Endometrium (tissue), 2 donors: ENCODE measurements around the gene KLF1.
"Not testable (repeated sequence)": the region's sequence is repeated elsewhere in the genome, so short reads cannot be mapped to it uniquely, and the experiment has no call there.

ENCODE experiments used
- FAIRE-seq: peaks from 2 replicates; lab custom pipeline; 2012; peaks lifted over from hg19 to GRCh38; lab: Jason Lieb, UNC
- donor health status: control.
- donor health status: control.

KLF1 gene

DNA sequence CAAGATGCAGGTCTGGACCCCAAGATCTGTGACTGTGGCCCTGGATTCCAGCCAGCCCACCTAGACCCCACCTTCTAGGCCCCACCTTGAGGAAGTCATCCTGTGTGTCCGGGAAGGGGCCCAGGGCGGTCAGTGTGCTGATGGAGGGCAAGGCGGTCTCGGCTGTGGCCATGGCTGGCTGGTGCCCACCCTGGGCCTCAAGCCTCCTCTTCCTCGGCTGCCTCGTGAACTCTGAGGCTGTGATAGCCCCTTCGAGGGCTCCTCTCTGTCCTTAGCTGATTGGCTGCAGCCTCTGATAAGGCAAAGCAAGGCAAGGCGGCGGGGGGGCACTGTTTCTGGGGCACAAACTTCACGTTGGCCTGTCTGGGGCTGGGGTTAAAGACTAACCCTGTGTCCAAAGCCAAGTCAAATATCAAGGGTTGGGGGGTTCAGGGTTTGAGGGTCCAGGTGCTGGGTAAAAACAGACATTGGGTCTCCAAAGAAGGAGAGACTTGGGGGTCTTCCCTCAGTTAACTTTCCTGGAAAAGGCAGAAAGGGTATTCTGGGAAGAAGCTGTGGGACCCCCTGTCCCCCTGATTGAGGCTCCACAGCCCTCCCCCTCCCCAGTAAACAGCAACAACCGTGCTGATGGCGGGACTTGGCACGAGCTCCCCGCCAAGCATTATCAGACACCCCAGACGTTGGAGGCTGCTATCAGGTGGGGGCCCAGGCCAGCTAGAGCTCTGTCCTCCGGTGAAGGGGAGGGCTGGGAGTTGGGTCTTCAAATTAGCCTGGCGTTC is at the start of gene KLF1:
TSS of gene KLF1 (minus strand) at position 233 of the 779 bp plus-strand sequence. CDS start at position 172, 61 bp downstream.
- FAIRE-seq = no peak

DNA sequence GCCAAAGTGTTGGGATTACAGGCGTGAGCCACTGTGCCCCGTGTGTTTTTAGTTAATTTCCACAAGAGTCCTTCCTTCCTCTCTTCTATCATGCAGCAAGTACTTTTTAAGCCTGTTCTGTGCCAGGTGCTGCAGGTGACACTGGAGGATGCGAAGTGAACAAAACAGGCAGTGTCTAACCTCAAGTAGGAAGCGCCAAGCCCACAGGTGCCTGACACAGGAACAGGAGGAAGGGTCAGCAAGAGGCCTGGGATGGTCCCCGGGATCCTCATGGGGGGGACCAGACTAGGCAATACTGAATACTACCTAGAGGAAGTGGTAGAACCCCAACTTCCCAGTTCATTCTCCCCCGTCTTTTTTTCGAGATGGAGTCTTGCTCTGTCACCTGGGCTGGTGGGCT is 49.6 kb upstream of the KLF1 start:
- no peak for FAIRE-seq

DNA sequence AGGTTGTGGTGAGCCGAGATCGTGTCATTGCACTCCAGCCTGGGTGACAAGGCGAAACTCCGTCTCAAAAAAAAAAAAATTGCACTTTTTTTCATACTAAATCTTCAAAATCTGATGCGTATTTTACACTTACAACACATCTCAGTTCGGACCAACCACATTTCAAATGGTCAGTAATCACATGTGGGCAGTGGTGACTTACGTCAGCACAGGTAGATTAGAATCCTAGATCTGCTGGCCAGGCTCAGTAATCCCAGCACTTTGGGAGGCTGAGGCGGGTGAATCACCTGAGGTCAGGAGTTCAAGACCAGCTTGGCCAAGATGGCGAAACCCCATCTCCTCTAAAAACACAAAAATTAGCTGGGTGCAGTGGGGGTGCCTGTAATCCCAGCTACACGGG is 48.1 kb upstream of the KLF1 start:
- no peak for FAIRE-seq

DNA sequence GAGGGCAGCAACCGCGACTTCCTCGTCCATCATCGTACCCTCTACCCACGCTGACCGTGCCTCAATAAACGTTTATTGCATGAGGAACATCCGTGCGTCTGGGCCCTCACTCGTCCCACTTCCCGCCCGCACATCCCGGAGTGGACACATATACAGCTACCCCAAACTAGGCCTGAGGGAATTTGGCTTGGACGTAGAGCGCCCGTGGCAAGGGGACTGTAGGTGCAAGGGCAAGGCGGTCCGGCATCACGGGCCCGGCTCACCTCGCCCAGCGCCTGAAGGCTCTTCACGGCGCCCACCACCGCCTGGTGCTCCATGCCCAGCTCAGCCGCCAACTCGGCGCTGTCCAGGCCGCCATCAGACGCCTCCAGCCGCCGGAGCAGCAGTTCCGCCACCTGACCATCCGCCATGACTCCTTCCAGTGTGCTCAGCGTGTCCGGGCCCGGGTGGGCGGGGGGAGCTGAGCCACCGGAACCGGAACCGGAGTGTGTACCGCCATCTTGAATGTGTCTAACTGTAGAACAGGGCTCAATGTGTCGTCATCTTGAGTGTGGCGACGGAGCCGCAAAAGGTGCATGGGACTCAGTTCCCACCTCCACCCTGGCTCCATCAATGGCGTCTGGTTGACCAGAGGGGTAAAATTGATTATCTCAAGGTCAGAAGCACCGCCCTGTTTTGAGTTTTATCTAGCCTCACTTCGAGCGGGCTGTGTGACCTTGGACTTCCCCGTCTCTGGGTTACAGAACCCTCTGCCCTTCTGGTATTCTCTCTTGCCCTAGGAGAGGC is 46.5 kb upstream of the KLF1 start, which contains the start of gene FARSA:
TSS of gene FARSA (minus strand) at position 425 of the 786 bp plus-strand sequence. CDS start at position 410, 15 bp downstream.
- no peak for FAIRE-seq

DNA sequence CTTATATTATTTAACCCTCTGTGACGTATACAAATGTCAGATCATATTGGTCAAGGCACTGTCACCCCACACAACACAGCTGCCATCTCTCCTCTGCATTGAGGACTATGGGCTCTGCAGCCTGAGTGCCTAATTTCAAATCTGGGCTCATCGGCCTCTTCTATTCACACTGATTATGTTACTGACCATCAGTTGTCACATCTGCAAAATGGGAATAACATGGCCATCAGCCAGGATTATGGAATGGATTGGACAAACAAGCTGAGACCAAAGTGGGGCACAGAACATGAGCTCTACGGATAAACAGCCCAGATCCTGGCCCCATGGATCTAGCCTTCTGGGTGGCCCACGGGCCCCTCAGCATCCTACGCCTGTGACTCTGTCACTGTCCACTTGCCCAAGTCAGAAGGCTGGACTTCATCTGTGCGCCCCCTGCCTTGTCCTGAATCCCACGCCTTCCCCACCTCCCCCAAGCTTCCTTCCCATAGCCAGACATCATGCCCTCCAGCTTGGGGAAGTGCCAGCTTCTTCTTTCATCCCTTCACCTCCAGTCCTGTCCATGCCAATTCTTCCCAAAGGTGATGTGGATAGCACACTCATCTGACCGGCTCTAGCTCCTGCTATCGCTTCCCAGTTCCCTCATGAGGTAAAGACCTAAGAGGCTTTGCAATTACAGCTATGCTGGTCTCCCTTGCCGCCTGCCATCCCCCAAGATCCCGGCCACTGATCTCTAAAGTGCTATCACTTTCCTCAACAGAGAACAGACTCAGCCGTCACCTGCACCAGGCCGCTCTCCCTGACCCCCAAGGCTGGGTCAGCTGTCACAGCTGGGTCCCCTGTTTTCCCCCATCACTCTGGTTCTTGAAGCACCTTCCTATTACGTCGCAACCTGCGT is 45.6 kb upstream of the KLF1 start:
- no peak for FAIRE-seq

DNA sequence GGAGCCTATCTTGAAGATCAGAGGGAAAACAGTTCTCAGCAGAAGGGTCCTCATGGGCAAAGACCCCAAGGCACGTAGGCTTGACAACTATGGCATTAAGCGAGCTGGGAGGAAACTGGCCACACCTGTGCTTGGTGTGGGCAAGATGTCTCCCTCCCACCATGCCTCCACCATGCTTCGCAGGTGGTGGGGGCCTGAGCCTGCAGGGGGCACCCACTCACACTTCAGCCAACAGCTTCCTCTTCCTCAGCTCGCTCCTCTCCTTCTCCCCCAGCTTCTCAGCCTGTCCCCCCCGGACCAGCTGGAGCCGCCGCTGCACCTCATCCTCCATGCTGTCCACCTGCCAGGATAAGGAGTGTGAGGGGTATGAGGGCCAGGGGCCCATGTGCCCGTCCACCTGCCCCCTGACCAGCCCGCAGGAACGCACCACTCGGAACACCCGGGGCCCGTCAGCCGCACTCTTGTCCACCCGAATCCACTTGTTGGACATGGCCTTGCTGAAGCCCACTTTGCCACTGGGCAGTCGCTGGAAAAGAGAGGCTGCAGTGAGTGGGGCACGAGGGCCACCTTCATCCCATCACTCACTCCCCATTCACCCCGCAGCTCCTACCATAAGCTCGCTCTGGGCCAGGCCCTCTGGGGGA is 43.1 kb upstream of the KLF1 start:
- no peak for FAIRE-seq

DNA sequence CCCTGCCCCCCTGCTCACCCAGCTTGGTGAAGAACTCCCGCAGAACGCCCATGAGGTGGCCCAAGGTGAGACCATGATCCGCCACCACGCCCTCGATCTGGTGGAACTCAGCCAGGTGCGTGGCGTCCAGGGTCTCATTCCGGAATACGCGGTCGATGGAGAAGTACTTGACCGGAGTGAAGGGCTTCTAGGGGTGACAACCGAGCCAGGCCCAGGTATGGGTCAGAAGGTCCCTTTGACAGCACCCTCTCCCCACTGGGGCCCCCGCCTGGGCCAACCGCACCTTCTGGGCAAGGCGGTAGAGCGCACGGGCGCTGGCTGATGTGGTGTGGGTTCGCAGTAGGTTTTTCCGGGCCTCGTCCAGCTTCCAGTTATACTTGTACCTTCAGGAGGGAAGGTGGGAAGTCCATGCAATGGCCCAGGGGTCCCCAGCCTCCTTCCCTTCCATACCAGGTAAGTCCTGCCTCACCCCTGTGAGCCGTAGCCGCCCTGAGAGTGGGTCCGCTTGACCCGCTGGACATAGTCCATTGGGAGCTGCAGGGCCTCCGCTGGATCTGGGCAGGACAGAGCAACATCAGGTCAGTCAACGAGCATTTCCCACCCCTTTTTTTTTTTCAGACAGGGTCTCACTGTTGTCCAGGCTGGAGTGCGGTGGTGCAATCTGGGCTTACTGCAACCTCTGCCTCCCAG is 37.8 kb upstream of the KLF1 start:
- no peak for FAIRE-seq

DNA sequence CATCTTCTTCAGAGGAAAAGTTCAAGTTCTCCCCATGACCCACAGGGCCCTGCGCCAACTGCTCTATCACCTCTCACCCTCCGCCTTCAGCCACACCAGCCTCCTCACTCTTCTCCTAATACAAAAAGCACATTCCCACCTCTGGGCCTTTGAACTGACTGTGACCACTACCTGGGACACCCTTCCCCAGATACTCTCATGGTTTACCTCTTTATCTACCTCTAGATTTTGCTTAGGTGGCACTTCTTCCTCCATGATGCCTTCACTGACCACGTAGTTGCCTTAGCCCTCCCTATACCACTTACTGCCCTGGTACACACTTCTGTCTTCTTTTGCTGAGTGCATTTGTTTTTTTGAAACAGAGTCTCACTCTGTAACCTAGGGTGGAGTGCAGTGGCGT is 36.0 kb upstream of the KLF1 start:
- FAIRE-seq = no peak

DNA sequence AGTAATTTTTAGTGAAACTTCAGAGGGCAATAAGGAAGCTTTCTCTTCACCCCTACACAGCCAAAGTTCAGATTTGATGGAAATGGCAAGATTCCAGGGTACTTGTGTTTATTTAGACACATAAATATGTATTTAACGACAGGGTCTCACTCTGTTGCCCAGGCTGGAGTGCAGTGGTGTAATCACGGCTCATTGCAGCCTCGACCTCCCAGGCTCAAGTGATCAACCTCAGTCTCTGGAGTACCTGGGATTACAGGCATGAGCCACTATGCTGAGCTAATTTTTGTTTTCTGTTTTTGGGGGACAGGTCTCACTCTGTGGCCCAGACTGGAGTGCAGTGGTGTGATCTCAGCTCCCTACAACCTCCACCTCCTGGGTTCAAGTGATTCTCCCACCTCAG is 34.0 kb upstream of the KLF1 start:
- FAIRE-seq = no peak

DNA sequence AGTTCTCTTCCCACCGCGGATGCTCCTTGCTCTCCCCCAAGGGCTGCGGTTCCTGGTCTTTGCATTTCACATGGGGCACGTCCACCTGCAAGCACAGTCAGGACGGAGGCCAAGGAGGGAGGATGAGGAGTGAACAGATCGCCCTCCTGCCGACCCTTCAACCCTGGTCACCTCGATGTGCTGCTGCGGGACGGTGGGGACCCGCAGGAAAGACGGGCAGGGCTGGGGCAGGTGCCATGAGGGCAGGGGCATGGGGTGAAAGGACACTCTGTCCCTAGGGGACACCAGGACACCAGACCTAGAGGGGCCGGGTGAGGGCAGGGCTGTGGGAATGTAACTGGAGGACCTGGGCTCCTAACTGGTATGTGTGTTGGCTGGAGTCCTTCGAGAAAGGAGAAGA is 31.3 kb upstream of the KLF1 start:
- FAIRE-seq = no peak

DNA sequence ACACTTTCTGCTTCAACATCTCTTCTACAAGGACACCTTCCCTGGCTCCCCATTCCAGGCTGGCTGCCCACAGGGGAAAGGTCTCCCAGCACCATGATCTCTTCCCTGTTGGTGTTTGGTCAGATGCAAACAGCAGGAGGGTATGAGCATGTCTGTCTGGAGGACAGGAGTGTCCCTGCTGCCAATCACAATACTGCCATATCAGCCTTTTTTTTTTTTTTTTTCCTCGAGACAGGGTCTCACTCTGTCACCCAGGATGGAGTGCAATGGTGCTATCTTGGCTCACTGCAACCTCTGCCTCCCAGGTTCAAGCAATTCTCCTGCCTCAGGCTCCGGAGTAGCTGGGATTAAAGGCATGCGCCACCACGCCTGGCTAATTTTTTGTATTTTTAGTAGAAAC is 28.9 kb upstream of the KLF1 start:
- not testable (repeated sequence) for FAIRE-seq

DNA sequence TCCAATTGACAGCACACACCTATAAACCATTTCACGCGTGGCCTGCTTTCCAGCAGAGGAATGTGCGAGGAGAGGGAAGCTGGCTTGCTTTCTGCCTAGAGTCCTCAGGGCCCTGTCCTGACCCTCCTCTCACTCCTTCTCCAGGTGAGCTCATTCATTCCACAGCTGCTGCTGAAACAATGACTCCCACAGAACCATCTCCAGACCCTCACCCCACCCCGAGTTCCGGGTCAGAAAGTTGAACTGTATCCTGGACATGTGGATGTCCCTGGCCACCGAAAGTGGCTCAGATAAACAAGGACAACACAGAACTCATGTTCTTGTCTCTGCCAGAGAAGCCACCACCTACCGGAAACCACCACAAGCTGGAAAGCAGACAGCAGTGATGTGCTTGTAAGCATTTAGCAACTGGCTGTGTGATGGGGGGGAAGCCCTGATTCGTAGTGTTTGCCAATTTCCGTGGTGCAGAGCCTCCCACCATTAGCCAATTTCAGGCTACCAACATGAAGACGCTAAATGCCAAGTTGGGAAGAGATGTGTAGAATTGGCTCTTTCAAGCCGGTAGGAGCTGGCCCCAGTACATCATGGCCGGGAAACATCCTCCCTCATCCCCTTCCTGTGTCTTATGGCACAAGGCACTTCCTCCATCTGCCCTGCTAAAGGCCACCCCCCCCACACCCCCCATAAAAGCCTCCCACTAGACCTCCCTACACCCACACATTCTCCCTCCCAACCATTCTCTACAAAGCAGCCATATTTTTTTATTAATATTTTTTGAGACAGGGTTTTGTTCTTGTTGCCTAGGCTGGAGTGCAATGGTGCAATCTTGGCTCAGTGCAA is 27.1 kb upstream of the KLF1 start:
- no peak for FAIRE-seq

DNA sequence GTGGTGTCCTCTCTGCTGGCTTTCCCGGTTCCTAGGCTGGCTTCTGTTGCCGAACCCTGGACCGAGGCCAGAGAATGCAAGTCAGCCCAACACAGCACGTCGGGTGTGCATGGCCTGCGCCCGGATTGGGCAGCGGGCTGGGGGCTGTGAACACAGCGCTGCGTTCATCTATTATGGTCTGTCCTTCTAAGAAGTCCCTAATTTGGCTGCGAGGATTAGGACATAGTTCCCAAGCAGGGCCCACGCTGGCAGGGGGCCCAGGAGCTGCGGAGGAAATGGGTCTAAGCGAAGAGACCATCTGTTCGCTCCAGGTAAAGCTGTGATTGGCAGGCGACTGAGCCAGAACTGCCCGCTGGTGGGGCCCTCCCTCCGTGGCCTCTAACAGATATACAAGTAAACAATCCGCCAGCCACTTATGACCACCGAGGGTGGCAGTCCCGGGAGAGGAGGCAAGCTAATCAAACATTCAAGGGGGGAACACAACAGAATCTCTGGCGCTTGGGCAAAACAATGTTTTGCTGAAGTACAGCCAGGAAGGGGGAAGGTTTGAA is 26.1 kb upstream of the KLF1 start:
- no peak for FAIRE-seq

DNA sequence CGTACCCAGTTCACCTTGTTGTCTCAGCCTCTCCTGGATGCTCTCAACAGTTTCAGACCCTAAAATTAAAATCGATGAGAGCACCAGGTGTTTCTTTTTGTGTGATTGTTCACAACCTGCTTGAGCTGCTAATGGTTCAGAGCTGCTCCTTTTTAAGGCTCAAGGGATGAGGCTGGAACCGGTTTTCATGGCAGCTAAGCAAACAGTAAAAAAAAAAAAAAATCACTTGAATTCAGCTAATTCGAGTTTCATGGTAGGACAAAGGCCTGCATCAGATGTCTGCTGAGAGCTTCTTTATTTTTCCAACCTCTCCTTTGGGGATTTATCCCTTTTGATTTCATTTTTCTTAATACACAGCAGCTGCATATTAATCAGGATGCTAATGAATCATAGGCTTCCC is 25.6 kb upstream of the KLF1 start:
- FAIRE-seq = no peak

DNA sequence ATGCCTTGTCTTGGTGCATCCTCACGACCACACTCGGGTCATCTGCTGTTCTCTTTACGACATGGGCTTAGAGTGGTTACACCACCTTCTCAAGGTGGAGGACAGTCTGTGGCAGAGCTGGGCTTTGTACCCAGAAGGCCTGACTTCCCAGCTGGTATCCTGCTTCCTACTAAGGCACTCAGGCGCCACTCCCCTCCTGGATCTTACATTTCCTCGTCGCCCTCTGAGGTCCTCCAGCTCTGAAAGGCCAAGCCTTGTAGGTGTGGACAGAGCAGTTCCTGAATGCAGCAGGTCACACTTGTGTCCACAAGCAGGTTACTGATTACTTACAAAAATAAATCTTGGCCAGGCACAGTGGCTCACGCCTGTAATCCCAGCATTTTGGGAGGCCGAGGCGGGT is 20.2 kb upstream of the KLF1 start:
- FAIRE-seq = no peak

DNA sequence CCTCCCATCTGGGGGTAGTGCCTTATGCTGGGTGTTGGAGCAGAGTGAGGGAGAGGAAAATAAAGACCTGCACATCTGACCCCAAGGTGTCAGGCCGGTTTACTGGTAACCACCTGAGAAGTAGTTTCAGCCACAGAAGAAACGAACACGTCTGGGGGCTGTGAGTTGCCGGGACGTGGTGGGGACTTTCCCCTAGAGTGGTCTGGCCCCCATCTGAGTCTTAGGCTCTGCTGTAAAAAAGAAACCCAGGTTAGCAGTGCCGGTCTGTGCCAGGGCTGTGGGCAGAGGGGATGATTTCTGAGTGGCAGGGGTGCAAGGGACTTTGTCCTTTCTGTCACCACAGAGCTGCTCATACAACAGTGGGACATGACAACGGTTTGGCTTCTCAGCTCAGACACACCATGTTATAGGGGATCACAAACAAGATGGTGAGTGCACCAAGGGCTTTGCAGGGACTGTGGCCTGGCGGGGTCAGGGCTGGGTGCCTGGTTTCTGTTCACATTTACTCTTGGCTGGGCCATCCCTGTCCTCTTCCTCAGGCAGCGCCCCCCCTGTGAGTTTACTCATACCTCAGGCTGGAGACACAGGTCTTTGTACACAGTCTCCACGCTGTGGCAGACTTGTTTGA is 13.0 kb upstream of the KLF1 start:
- no peak for FAIRE-seq

DNA sequence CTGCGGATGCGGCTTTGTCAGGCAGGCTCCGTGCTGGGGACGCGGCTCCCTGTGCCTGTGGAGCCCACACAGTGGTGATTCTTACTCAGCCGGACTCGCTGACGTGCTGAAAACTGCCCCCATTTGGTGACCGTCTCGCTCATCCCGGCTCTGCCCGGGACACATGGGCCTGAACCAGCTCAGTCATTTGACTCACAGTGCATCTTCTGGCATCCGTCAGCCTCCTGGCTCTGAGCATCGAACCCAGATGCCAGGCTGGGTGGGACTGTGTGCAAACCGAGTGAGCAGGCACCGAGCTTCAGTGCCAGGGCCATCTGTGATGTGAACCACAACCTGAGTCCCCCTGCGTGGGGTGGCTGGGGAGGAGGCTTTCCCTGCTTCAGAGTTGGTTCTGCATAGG is 9.5 kb upstream of the KLF1 start:
- FAIRE-seq = no peak

DNA sequence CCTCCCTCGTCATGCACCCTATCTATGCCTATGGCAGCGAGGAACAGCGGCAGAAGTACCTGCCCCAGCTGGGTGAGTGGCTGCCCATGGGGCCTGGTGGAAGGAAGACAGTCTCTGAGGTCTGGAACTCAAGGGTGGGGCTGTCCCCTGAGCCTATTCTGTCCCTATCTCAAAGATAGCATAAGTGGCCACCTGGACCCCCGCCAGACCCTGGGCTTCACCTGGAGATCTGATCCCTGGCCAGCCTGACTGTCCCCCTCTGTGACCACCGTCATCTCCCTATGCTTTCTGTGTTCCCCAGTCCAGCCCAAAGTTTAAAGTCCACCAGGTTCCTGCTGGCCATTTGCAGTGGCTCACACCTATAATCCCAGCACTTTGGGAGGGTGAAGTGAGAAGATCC is 6.6 kb upstream of the KLF1 start:
- FAIRE-seq = no peak

DNA sequence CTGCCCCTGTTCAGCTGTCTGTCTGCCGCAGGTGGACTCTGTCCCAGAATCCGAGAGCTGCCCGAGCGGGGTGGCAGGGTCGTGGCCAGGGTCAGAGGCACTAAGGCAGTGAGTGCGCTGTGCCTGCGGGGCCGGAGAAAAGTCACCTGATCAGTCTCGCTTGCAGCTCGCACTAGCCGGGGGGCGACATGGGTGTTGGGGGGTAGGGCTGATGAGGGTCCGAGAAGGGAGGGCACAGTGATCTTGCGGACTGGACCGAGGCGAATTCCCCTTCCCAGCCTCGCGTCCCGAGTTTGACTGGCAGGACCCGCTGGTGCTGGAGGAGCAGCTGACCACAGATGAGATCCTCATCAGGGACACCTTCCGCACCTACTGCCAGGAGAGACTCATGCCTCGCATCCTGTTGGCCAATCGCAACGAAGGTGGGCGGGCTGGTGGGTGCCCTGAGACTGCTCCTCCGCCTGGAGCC is 4.6 kb upstream of the KLF1 start:
- FAIRE-seq = no peak
